BE2C (cell line): ENCODE measurements around the gene RRAS2.

Experiments
- DNase-seq: peaks from one replicate; pipeline ENCODE4 v3.0.0-alpha.2; 2020
- H3K27me3 ChIP-seq: fragments of 250-450 bp; sonication (Bioruptor Pico); 2 replicates; pipeline ENCODE4 v1.5.1; 2020; ENCODE audit warnings: mild to moderate bottlenecking
- H3K36me3 ChIP-seq: fragments of 250-450 bp; sonication (Bioruptor Pico); 2 replicates; pipeline ENCODE4 v1.5.1; 2020; ENCODE audit warnings: mild to moderate bottlenecking
- H3K4me1 ChIP-seq: fragments of 250-450 bp; sonication (Bioruptor Pico); 2 replicates; pipeline ENCODE4 v1.5.1; 2020
- H3K4me3 ChIP-seq: 2 replicates; pipeline ENCODE4 v1.5.1; 2011; ENCODE audit warnings: low read depth, low read length
- H3K9me3 ChIP-seq: fragments of 250-450 bp; sonication (Bioruptor Pico); 2 replicates; pipeline ENCODE4 v1.5.1; 2020
- TF ChIP-seq, protein P1 (sequence below): IDR thresholded peaks from 2 replicates; pipeline ENCODE4 v1.5.1; 2012; ENCODE audit warnings: mild to moderate bottlenecking, low read depth, low read length

The RRAS2 gene

DNA sequence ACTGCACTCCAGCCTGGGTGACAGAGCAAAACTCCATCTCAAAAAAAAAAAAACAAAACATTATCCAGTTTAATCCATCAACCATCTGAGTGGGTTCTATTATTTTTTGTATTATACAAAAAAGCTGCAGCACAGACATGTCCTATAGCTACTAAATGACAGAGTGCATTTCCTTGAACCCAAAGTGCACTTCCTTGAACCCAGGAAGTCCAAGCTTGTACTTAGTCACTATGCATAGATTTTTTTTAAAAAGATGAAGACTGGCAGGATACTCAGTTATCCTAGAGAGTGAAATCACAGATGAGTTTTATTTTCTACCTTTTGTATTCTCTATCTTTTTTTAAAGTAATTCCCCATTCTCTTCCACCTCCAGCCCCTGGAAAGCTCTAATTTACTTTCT lies 8.0 kb upstream of the RRAS2 start:
- TF ChIP-seq, protein P1, sequence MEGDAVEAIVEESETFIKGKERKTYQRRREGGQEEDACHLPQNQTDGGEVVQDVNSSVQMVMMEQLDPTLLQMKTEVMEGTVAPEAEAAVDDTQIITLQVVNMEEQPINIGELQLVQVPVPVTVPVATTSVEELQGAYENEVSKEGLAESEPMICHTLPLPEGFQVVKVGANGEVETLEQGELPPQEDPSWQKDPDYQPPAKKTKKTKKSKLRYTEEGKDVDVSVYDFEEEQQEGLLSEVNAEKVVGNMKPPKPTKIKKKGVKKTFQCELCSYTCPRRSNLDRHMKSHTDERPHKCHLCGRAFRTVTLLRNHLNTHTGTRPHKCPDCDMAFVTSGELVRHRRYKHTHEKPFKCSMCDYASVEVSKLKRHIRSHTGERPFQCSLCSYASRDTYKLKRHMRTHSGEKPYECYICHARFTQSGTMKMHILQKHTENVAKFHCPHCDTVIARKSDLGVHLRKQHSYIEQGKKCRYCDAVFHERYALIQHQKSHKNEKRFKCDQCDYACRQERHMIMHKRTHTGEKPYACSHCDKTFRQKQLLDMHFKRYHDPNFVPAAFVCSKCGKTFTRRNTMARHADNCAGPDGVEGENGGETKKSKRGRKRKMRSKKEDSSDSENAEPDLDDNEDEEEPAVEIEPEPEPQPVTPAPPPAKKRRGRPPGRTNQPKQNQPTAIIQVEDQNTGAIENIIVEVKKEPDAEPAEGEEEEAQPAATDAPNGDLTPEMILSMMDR = no peak
- no peaks in the 10 kb centered on the region for H3K36me3 ChIP-seq
- no peak for DNase-seq
- no peaks in the 10 kb centered on the region for H3K9me3 ChIP-seq
- H3K4me3 ChIP-seq = no peak overlapping the region
- no peaks in the 10 kb centered on the region for H3K27me3 ChIP-seq
- H3K4me1 ChIP-seq = no peaks in the 10 kb centered on the region

- H3K4me3 ChIP-seq = no peak overlapping the region
- H3K9me3 ChIP-seq = no peaks in the 10 kb centered on the region
- no peaks in the 10 kb centered on the region for H3K27me3 ChIP-seq
- TF ChIP-seq, protein P1 = no peak
- DNase-seq = no peak
- H3K4me1 ChIP-seq = no peaks in the 10 kb centered on the region
- H3K36me3 ChIP-seq = no peaks in the 10 kb centered on the region
Measured at GRCh38 chr11:14364322-14364721, 5.3 kb upstream of the RRAS2 start.

DNA sequence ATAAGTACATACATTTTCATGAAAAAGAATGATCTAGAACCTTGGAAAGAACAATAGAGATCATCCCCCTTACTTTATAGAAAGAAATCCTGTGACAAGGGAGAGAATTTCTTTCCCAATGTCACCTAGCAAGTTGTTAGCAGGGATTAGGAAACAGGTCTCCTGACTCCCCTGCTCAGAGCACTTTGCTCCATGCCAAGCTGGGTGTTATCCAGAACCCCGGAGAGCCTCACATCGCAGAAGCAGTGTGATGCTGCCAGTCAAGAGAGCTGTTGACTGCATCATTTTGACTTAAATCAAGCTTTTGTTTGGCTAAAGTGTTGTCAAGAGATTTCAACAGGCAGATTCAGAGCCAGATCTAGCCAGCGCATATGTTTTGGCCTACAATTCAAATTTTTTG lies 3.6 kb upstream of the RRAS2 start:
- no peak overlapping the region for H3K4me3 ChIP-seq
- no peaks in the 10 kb centered on the region for H3K9me3 ChIP-seq
- H3K36me3 ChIP-seq = no peaks in the 10 kb centered on the region
- H3K27me3 ChIP-seq = peaks cover 3% of the 10 kb centered on the region; the same call in 1 of the 2 replicates
- no peaks in the 10 kb centered on the region for H3K4me1 ChIP-seq
- DNase-seq = no peak
- TF ChIP-seq, protein P1 = no peak

GRCh38 chr11:14361951-14362350 lies 3.0 kb upstream of the RRAS2 start:
- TF ChIP-seq, protein P1 = no peak
- no peak for DNase-seq
- peaks cover 3% of the 10 kb centered on the region; the same call in 1 of the 2 replicates for H3K27me3 ChIP-seq
- H3K36me3 ChIP-seq = no peaks in the 10 kb centered on the region
- no peaks in the 10 kb centered on the region for H3K9me3 ChIP-seq
- H3K4me1 ChIP-seq = no peaks in the 10 kb centered on the region
- no peak overlapping the region for H3K4me3 ChIP-seq

- H3K36me3 ChIP-seq = no peaks in the 10 kb centered on the region
Measured at GRCh38 chr11:14360976-14361375, 2.0 kb upstream of the RRAS2 start.

DNA sequence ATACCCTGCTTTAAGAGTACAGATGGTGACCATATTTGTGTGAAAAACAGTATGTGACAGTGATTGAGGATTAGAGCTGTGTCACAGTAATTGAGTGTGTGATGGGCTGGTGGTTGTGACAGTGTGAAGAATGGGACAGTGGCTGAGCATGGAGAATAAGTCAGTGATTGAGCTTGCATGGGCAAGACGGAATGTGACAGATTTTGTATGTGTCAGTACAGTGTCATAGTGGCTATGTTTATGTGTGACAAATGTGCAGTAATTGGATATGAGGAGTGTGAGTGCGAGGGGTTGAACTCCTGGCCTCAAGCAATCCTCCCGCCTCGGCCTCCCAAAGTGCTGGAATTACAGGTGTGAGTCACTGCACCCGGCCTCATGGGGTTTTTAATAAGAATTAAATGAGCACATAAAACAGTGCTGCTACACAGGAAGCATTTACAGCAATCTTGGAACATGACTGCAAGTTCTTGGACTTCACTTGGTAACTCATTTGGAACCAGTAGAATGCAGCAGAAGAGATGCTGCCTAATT lies 583 bp upstream of the RRAS2 start:
- Histone ChIP-seq H3K4me1 (no peaks in the 10 kb centered on the region), H3K27me3 (peaks cover 3% of the 10 kb centered on the region; the same call in 1 of the 2 replicates), H3K36me3 (no peaks in the 10 kb centered on the region), H3K4me3 (no peak overlapping the region; the same call in none of the 2 replicates), H3K9me3 (no peaks in the 10 kb centered on the region)
- TF ChIP-seq, protein P1 = no peak
- DNase-seq = no peak

More at GRCh38 chr11:14360976-14361375, 2.0 kb upstream of the RRAS2 start:
- H3K4me3 ChIP-seq = no peak overlapping the region
- TF ChIP-seq, protein P1 = no peak
- no peaks in the 10 kb centered on the region for H3K4me1 ChIP-seq
- DNase-seq = no peak
- H3K27me3 ChIP-seq = peaks cover 3% of the 10 kb centered on the region; the same call in 1 of the 2 replicates
- H3K9me3 ChIP-seq = no peaks in the 10 kb centered on the region
